SU-DHL-6 (cell line): ENCODE results near the gene TBCK.

Experiments used
- EZH2phosphoT487 ChIP-seq: fragments of 200-600 bp; sonication (generic), shearing (Covaris generic); conservative IDR thresholded peaks from 2 replicates; pipeline ENCODE4 v1.6.1; 2018; ENCODE audit warnings: mild to moderate bottlenecking, antibody characterized with exemption, low read length, moderate library complexity, mixed read lengths
- TF ChIP-seq, protein P1 (sequence below): fragments of 200-600 bp; sonication (generic); IDR thresholded peaks from one replicate; pipeline ENCODE4 v1.5.1; 2017; ENCODE audit warnings: antibody characterized with exemption, mild to moderate bottlenecking, low read length, moderate library complexity; ENCODE audit not compliant: insufficient read depth, poor library complexity, severe bottlenecking

DNA sequence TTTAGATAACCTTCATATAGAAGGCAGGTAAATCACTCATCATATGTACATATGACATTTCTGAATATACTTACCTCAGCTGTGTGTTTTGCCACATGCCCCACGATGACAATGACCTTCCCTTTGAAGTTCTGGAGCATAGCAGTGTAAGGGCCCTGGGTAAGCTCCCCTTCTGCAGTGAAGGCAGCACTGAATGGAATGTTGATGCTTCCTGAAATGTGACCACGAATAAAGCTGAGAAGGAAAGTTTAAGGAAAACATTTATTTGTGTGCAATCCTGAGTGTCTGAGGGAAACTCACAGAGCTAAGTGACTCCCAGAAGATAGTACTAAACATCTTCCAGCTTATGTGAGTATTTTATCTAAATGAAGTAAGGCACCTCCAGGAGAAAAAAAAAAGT, 220.6 kb downstream of the TBCK start:
- TF ChIP-seq, protein P1, sequence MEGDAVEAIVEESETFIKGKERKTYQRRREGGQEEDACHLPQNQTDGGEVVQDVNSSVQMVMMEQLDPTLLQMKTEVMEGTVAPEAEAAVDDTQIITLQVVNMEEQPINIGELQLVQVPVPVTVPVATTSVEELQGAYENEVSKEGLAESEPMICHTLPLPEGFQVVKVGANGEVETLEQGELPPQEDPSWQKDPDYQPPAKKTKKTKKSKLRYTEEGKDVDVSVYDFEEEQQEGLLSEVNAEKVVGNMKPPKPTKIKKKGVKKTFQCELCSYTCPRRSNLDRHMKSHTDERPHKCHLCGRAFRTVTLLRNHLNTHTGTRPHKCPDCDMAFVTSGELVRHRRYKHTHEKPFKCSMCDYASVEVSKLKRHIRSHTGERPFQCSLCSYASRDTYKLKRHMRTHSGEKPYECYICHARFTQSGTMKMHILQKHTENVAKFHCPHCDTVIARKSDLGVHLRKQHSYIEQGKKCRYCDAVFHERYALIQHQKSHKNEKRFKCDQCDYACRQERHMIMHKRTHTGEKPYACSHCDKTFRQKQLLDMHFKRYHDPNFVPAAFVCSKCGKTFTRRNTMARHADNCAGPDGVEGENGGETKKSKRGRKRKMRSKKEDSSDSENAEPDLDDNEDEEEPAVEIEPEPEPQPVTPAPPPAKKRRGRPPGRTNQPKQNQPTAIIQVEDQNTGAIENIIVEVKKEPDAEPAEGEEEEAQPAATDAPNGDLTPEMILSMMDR: no peak
- TF ChIP-seq EZH2phosphoT487: no peak
